OCI-LY7 (cell line): ENCODE data around the gene BLCAP. TPM values are rescaled to one million over a fixed set of nuclear protein-coding genes. Genes with fewer than 3 reads are reported as not detected.
"Not testable (repeated sequence)": the region's sequence is repeated elsewhere in the genome, so short reads cannot be mapped to it uniquely, and the experiment has no call there.

ENCODE experiments used
- BruUV-seq: library from RNA; stranded (reverse); fragments of 400-500 nt; replicated peaks from 2 replicates; lab custom pipeline; 2021; lab: Mats Ljungman, UMichigan
- CTCF ChIA-PET: fragments of 300-600 bp; sonication (Branson Sonifier 250); formaldehyde crosslinking; loops from one replicate; lab custom pipeline; 2022; ENCODE audit warnings: antibody characterized with exemption; ENCODE audit not compliant: unreplicated experiment; lab: Charles Lee
- POLR2A ChIA-PET: fragments of 300-600 bp; sonication (Branson Sonifier 250); formaldehyde crosslinking; loops from one replicate; lab custom pipeline; 2022; ENCODE audit warnings: antibody characterized with exemption; lab: Charles Lee
- DNase-seq: peaks from one replicate; pipeline ENCODE4 v3.0.0-alpha.2; 2015; ENCODE audit warnings: low spot score
- H2AFZ ChIP-seq: fragments of 200-600 bp; sonication (generic), shearing (Covaris generic); 2 replicates; pipeline ENCODE4 v1.6.1; 2014; ENCODE audit warnings: mild to moderate bottlenecking, antibody characterized with exemption, low read length, moderate library complexity
- H3K27ac ChIP-seq: fragments of 200-600 bp; sonication (generic); 2 replicates; pipeline ENCODE4 v1.5.1; 2014; ENCODE audit warnings: mixed run types, low read depth, mild to moderate bottlenecking, moderate library complexity, low read length, inconsistent platforms; ENCODE audit not compliant: poor library complexity, severe bottlenecking
- H3K36me3 ChIP-seq: fragments of 200-600 bp; sonication (generic); 2 replicates; pipeline ENCODE4 v1.6.1; 2014; ENCODE audit warnings: mild to moderate bottlenecking, antibody characterized with exemption, low read length, moderate library complexity, mixed read lengths; ENCODE audit not compliant: insufficient read depth
- H3K4me1 ChIP-seq: fragments of 200-600 bp; sonication (generic); 2 replicates; pipeline ENCODE4 v1.5.1; 2014; ENCODE audit warnings: mild to moderate bottlenecking, low read length; ENCODE audit not compliant: insufficient read depth, poor library complexity, severe bottlenecking
- H3K4me2 ChIP-seq: fragments of 200-600 bp; sonication (generic); 2 replicates; pipeline ENCODE4 v1.6.1; 2014; ENCODE audit warnings: mild to moderate bottlenecking, low read length
- H3K4me3 ChIP-seq: fragments of 200-600 bp; sonication (generic); 2 replicates; pipeline ENCODE4 v1.5.1; 2014; ENCODE audit warnings: mild to moderate bottlenecking, low read depth, low read length; ENCODE audit not compliant: poor library complexity, severe bottlenecking
- H3K79me2 ChIP-seq: fragments of 200-600 bp; sonication (generic); 2 replicates; pipeline ENCODE4 v1.6.1; 2016; ENCODE audit warnings: low read depth, mild to moderate bottlenecking, low read length, moderate library complexity, mixed read lengths; ENCODE audit not compliant: insufficient read depth
- H3K9me2 ChIP-seq: fragments of 200-600 bp; sonication (generic); 2 replicates; pipeline ENCODE4 v1.6.1; 2016; ENCODE audit warnings: mild to moderate bottlenecking, low read length, mixed read lengths; ENCODE audit not compliant: insufficient read depth
- H3K9me3 ChIP-seq: fragments of 200-600 bp; sonication (generic); 2 replicates; pipeline ENCODE4 v1.6.1; 2014; ENCODE audit warnings: mild to moderate bottlenecking, mixed run types, low read length, mixed read lengths
- H4K20me1 ChIP-seq: fragments of 200-600 bp; sonication (generic); 2 replicates; pipeline ENCODE4 v1.6.1; 2014; ENCODE audit warnings: mild to moderate bottlenecking, antibody characterized with exemption, low read length, moderate library complexity, mixed read lengths; ENCODE audit not compliant: insufficient read depth
- EZH2phosphoT487 ChIP-seq: fragments of 200-600 bp; sonication (generic); IDR thresholded peaks from 2 replicates; pipeline ENCODE4 v1.6.1; 2018; ENCODE audit warnings: low read depth, borderline replicate concordance, mild to moderate bottlenecking, mixed run types, antibody characterized with exemption, low read length, moderate library complexity, mixed read lengths
- intact Hi-C: fragments of 100-400 bp; cut with micrococcal nuclease; formaldehyde crosslinking; loops from one replicate; pipeline ENCODE4 v1.10.0; 2022; ENCODE audit not compliant: unreplicated experiment
- total RNA-seq, 2 experiments: library from RNA; depleted of rRNA in 1 of 2; stranded (reverse); fragments of >200 nt in 1 of 2; shearing (Covaris generic) in 1 of 2; gene quantifications; 2 replicates each; pipeline ENCODE4 v1.2.3, GENCODE V29; 2014 to 2022
- TF ChIP-seq, protein P1 (sequence below): fragments of 200-600 bp; sonication (generic); conservative IDR thresholded peaks from 2 replicates; pipeline ENCODE4 v1.5.1; 2014; ENCODE audit warnings: mild to moderate bottlenecking, antibody characterized with exemption, low read length, moderate library complexity, mixed read lengths

BLCAP gene
- total RNA-seq, 2 experiments from 2014 or later, result 32.3 to 55.1 TPM

GRCh38 chr20:37471741-37472235 is 55.9 kb downstream of the BLCAP start:
- BruUV-seq, result no TSS peak
- Histone ChIP-seq H2AFZ (no peak overlapping the region), H3K4me2 (no peak overlapping the region), H3K27ac (no peak overlapping the region), H3K4me1 (no peaks in the 10 kb centered on the region), H3K36me3 (no peaks in the 10 kb centered on the region), H3K9me3 (no peaks in the 10 kb centered on the region), H3K79me2 (no peaks in the 10 kb centered on the region), H4K20me1 (no peaks in the 10 kb centered on the region), H3K9me2 (no peaks in the 10 kb centered on the region), H3K4me3 (no peak overlapping the region)
- CTCF ChIA-PET, result no interaction called here
- POLR2A ChIA-PET, result no interaction called here
- no peak for DNase-seq
- TF ChIP-seq EZH2phosphoT487, result no peak
- TF ChIP-seq, protein P1, sequence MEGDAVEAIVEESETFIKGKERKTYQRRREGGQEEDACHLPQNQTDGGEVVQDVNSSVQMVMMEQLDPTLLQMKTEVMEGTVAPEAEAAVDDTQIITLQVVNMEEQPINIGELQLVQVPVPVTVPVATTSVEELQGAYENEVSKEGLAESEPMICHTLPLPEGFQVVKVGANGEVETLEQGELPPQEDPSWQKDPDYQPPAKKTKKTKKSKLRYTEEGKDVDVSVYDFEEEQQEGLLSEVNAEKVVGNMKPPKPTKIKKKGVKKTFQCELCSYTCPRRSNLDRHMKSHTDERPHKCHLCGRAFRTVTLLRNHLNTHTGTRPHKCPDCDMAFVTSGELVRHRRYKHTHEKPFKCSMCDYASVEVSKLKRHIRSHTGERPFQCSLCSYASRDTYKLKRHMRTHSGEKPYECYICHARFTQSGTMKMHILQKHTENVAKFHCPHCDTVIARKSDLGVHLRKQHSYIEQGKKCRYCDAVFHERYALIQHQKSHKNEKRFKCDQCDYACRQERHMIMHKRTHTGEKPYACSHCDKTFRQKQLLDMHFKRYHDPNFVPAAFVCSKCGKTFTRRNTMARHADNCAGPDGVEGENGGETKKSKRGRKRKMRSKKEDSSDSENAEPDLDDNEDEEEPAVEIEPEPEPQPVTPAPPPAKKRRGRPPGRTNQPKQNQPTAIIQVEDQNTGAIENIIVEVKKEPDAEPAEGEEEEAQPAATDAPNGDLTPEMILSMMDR, result no peak
- intact Hi-C loops, result no loop called here

DNA sequence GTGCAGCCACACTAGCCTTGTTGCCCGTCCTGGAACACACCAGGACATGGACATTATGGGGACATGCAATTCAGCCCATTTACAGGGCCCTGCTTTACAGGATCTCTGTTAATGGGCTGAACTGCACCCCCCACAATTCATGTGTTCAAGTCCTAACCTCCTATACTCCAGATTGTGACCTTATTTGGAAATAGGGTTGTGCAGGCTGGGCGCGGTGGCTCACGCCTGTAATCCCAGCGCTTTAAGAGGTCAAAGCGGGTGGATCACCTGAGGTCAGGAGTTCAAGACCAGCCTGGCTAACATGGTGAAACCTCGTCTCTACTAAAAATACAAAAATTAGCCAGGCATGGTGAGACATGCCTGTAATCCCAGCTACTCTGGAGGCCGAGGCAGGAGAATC is 57.5 kb downstream of the BLCAP start:
- H4K20me1 ChIP-seq, intact Hi-C loops, H3K36me3 ChIP-seq, H3K9me2 ChIP-seq, H3K4me3 ChIP-seq, H3K27ac ChIP-seq, H3K4me1 ChIP-seq, H3K4me2 ChIP-seq, POLR2A ChIA-PET, BruUV-seq, H2AFZ ChIP-seq, H3K9me3 ChIP-seq, DNase-seq, CTCF ChIA-PET, H3K79me2 ChIP-seq: not testable (repeated sequence)

- H3K79me2 ChIP-seq, result no peaks in the 10 kb centered on the region
- TF ChIP-seq, protein P1, result no peak
- TF ChIP-seq EZH2phosphoT487, result no peak
- H3K9me2 ChIP-seq, result no peaks in the 10 kb centered on the region
- H3K27ac ChIP-seq, result no peak overlapping the region
- no TSS peak for BruUV-seq
- H3K4me3 ChIP-seq, result no peak overlapping the region
- no peaks in the 10 kb centered on the region for H4K20me1 ChIP-seq
- DNase-seq, result no peak
- H3K4me1 ChIP-seq, result no peaks in the 10 kb centered on the region
- intact Hi-C loops, result no loop called here
- POLR2A ChIA-PET, result no interaction called here
- H2AFZ ChIP-seq, result no peak overlapping the region
- CTCF ChIA-PET, result no interaction called here
- no peaks in the 10 kb centered on the region for H3K9me3 ChIP-seq
- no peaks in the 10 kb centered on the region for H3K36me3 ChIP-seq
- H3K4me2 ChIP-seq, result no peak overlapping the region
Observed at GRCh38 chr20:37469531-37469930, 58.1 kb downstream of the BLCAP start.
